Nephron progenitor cell (in vitro differentiated cells): Measurements from ENCODE around the gene LRRTM1.

Experiments
- DNase-seq: peaks from one replicate; pipeline ENCODE4 v3.0.0; 2021
- H3K27ac Mint-ChIP-seq: 2 replicates; pipeline ENCODE4 v1.8.0; 2021; ENCODE audit warnings: mild to moderate bottlenecking, moderate library complexity, mixed read lengths
- H3K27me3 Mint-ChIP-seq: 2 replicates; pipeline ENCODE4 v1.8.0; 2021; ENCODE audit warnings: mild to moderate bottlenecking, low read depth, mixed read lengths; ENCODE audit not compliant: poor library complexity
- H3K36me3 Mint-ChIP-seq: 2 replicates; pipeline ENCODE4 v1.8.0; 2021; ENCODE audit warnings: low read depth, mixed read lengths
- H3K4me1 Mint-ChIP-seq: 2 replicates; pipeline ENCODE4 v1.8.0; 2021; ENCODE audit warnings: mixed read lengths
- H3K4me3 Mint-ChIP-seq: 2 replicates; pipeline ENCODE4 v1.8.0; 2021; ENCODE audit warnings: mild to moderate bottlenecking, moderate library complexity, mixed read lengths
- H3K9me3 Mint-ChIP-seq: 2 replicates; pipeline ENCODE4 v1.8.0; 2021; ENCODE audit warnings: mild to moderate bottlenecking, moderate library complexity, mixed read lengths
- CTCF ChIP-seq: fragments of 200-600 bp; sonication (generic); IDR thresholded peaks from 2 replicates; pipeline ENCODE4 v1.5.0; 2021; ENCODE audit warnings: antibody characterized with exemption

LRRTM1 gene

GRCh38 chr2:80255918-80256781 is 48.4 kb downstream of the LRRTM1 start:
- H3K4me3 Mint-ChIP-seq = no peak overlapping the region
- TF ChIP-seq CTCF = peak; percentile 30
- no peaks in the 10 kb centered on the region for H3K4me1 Mint-ChIP-seq
- DNase-seq = peak; percentile 6
- no peaks in the 10 kb centered on the region for H3K36me3 Mint-ChIP-seq
- no peaks in the 10 kb centered on the region for H3K9me3 Mint-ChIP-seq
- H3K27ac Mint-ChIP-seq = no peak overlapping the region
- peaks cover 6% of the 10 kb centered on the region for H3K27me3 Mint-ChIP-seq

GRCh38 chr2:80252294-80252986 is 52.1 kb downstream of the LRRTM1 start:
- no peak for TF ChIP-seq CTCF
- Mint-ChIP-seq H3K4me1 (peaks cover 6% of the 10 kb centered on the region), H3K4me3 (no peak overlapping the region), H3K9me3 (no peaks in the 10 kb centered on the region), H3K36me3 (no peaks in the 10 kb centered on the region), H3K27ac (no peak overlapping the region), H3K27me3 (peaks cover 3% of the 10 kb centered on the region)
- no peak for DNase-seq
